Keratinocyte (primary cell): ENCODE measurements around the gene LGALS7. TPM values are rescaled to one million over a fixed set of nuclear protein-coding genes. Genes with fewer than 3 reads are reported as not detected.

ENCODE experiments used
- DNase-seq: peaks from one replicate; pipeline ENCODE4 v3.0.0-alpha.2; 2011; ENCODE audit warnings: low read depth, missing footprints, low spot score
- FAIRE-seq: peaks from 2 replicates; lab custom pipeline; 2011; peaks lifted over from hg19 to GRCh38; lab: Jason Lieb, UNC
- H2AFZ ChIP-seq: 2 replicates; pipeline ENCODE4 v1.6.0; 2012; ENCODE audit warnings: low read length, control low read depth, inconsistent platforms; ENCODE audit not compliant: control insufficient read depth
- H3K27ac ChIP-seq: 2 replicates; pipeline ENCODE4 v1.5.1; 2011; ENCODE audit warnings: low read length; ENCODE audit not compliant: control insufficient read depth, insufficient read depth
- H3K27me3 ChIP-seq: 3 replicates; pipeline ENCODE4 v1.6.0; 2011; ENCODE audit warnings: low read length; ENCODE audit not compliant: control insufficient read depth, insufficient read depth; ENCODE audit errors: extremely low read depth
- H3K36me3 ChIP-seq, 2 experiments: 2 replicates in 1 of 2; 3 replicates in 1 of 2; pipeline ENCODE4 v1.5.1; 2011; ENCODE audit warnings: low read length in 2 of 2, mild to moderate bottlenecking in 1 of 2; ENCODE audit not compliant: control insufficient read depth in 2 of 2, insufficient read depth in 2 of 2; ENCODE audit errors: extremely low read depth in 1 of 2
- H3K4me1 ChIP-seq: 3 replicates; pipeline ENCODE4 v1.5.1; 2011; ENCODE audit warnings: low read length; ENCODE audit not compliant: control insufficient read depth, insufficient read depth; ENCODE audit errors: extremely low read depth
- H3K4me2 ChIP-seq: 3 replicates; pipeline ENCODE4 v1.6.0; 2011; ENCODE audit warnings: low read depth, low read length; ENCODE audit not compliant: control insufficient read depth, insufficient read depth; ENCODE audit errors: extremely low read depth
- H3K4me3 ChIP-seq, 3 experiments: fragments of 200-600 bp in 1 of 3; sonication (generic) in 1 of 3; 2 replicates in 2 of 3; 3 replicates in 1 of 3; pipeline ENCODE4 v1.5.1; 2011 to 2016; ENCODE audit warnings: low read length in 3 of 3, mild to moderate bottlenecking in 3 of 3, control low read depth in 2 of 3, inconsistent platforms in 1 of 3, low read depth in 1 of 3, mixed read lengths in 1 of 3, mixed run types in 1 of 3, moderate library complexity in 1 of 3; ENCODE audit not compliant: control insufficient read depth in 2 of 3, insufficient read depth in 2 of 3; ENCODE audit errors: extremely low read depth in 1 of 3
- H3K79me2 ChIP-seq: 2 replicates; pipeline ENCODE4 v1.6.0; 2012; ENCODE audit warnings: low read length; ENCODE audit not compliant: control insufficient read depth, insufficient read depth
- H3K9ac ChIP-seq: 3 replicates; pipeline ENCODE4 v1.6.0; 2011; ENCODE audit warnings: low read length; ENCODE audit not compliant: control insufficient read depth, insufficient read depth; ENCODE audit errors: extremely low read depth
- H3K9me1 ChIP-seq: 3 replicates; pipeline ENCODE4 v1.6.0; 2011; ENCODE audit warnings: low read length; ENCODE audit not compliant: control insufficient read depth, insufficient read depth; ENCODE audit errors: extremely low read depth
- H3K9me3 ChIP-seq: 2 replicates; pipeline ENCODE4 v1.5.1; 2012; ENCODE audit warnings: low read depth, low read length; ENCODE audit not compliant: control insufficient read depth
- H4K20me1 ChIP-seq: 3 replicates; pipeline ENCODE4 v1.6.0; 2011; ENCODE audit warnings: low read length; ENCODE audit not compliant: control insufficient read depth, insufficient read depth; ENCODE audit errors: extremely low read depth
- CTCF ChIP-seq, 3 experiments: IDR thresholded peaks in 1 of 3; conservative IDR thresholded peaks in 1 of 3; optimal IDR thresholded peaks in 1 of 3; 2 replicates in 2 of 3; 3 replicates in 1 of 3; pipeline versions ENCODE3 to v1.5.1; 2011; ENCODE audit warnings: low read length in 3 of 3, mild to moderate bottlenecking in 3 of 3, moderate library complexity in 2 of 3, control low read depth in 1 of 3, inconsistent platforms in 1 of 3; ENCODE audit not compliant: insufficient read depth in 2 of 3; ENCODE audit errors: extremely low read depth in 1 of 3
- EZH2 ChIP-seq: IDR thresholded peaks from one replicate; pipeline ENCODE4 v1.6.1; 2012; ENCODE audit warnings: inconsistent platforms, mild to moderate bottlenecking, low read length, moderate library complexity
- dilution Hi-C: fragments of 300-500 bp; cut with MboI; formaldehyde crosslinking; loops from one replicate; pipeline ENCODE4 v1.7.0; 2020; ENCODE audit warnings: low sequenced_read_pairs; ENCODE audit not compliant: extremely low pct_ligation_motif_present
- polyA plus RNA-seq, 5 experiments: library from polyadenylated mRNA; depleted of rRNA in 3 of 5; stranded (reverse) in 3 of 5; stranded (forward) in 1 of 5; unstranded in 1 of 5; fragments of >200 nt; gene quantifications; 1 replicate in 1 of 5; 2 replicates in 3 of 5; 3 replicates in 1 of 5; pipeline versions ENCODE4 v1.2.1 to v1.2.3, GENCODE V29; 2011 to 2012; ENCODE audit warnings: missing spikeins in 2 of 5, low read depth in 1 of 5, low replicate concordance in 1 of 5

Gene LGALS7
- polyA plus RNA-seq, 1 donor (not counting 4 experiments of a cell fraction or from before 2014, with no cell fraction given) = 9.1 TPM

GRCh38 chr19:38795549-38795948 lies 22.2 kb upstream of the LGALS7 start:
- DNase-seq = no peak
- Histone ChIP-seq H3K9me1 (no peaks in the 10 kb centered on the region), H3K79me2 (no peaks in the 10 kb centered on the region), H3K4me2 (no peak overlapping the region), H4K20me1 (no peaks in the 10 kb centered on the region), H3K27ac (no peak overlapping the region), H2AFZ (no peak overlapping the region), H3K27me3 (no peaks in the 10 kb centered on the region), H3K9ac (no peak overlapping the region), H3K4me3 (no peak overlapping the region), H3K9me3 (no peaks in the 10 kb centered on the region), H3K4me1 (peaks cover 27% of the 10 kb centered on the region), H3K36me3 (no peaks in the 10 kb centered on the region)
- TF ChIP-seq EZH2 (no peak), CTCF (optimal IDR thresholded peaks at IDR 0.05 in 1 of 3, IDR thresholded peaks at IDR 0.05 in 1 of 3, conservative IDR thresholded peaks at IDR 0.05 in 1 of 3; ENCODE audit: extremely low read depth in 1 of 3, insufficient read depth in 2 of 3, low read length in 3 of 3) (no peak)
- dilution Hi-C loops = no loop called here
- no peak for FAIRE-seq

GRCh38 chr19:38793671-38794070 lies 20.4 kb upstream of the LGALS7 start:
- H3K4me3 ChIP-seq = no peak overlapping the region
- H3K9me3 ChIP-seq = no peaks in the 10 kb centered on the region
- no peak overlapping the region for H3K9ac ChIP-seq
- H3K36me3 ChIP-seq = no peaks in the 10 kb centered on the region
- no peak for TF ChIP-seq CTCF (optimal IDR thresholded peaks at IDR 0.05 in 1 of 3, IDR thresholded peaks at IDR 0.05 in 1 of 3, conservative IDR thresholded peaks at IDR 0.05 in 1 of 3; ENCODE audit: extremely low read depth in 1 of 3, insufficient read depth in 2 of 3, low read length in 3 of 3)
- TF ChIP-seq EZH2 = no peak
- H3K9me1 ChIP-seq = no peaks in the 10 kb centered on the region
- H3K27me3 ChIP-seq = no peaks in the 10 kb centered on the region
- dilution Hi-C loops = no loop called here
- FAIRE-seq = no peak
- no peaks in the 10 kb centered on the region for H4K20me1 ChIP-seq
- peak overlapping the region; percentile 92 for H3K27ac ChIP-seq
- H3K4me1 ChIP-seq = peaks cover 21% of the 10 kb centered on the region
- H2AFZ ChIP-seq = no peak overlapping the region
- peaks cover 1% of the 10 kb centered on the region for H3K79me2 ChIP-seq
- peak overlapping the region; percentile 77 for H3K4me2 ChIP-seq
- no peak for DNase-seq
